GM06990 (cell line): ENCODE results near the gene RIMBP2.

Experiments
- DNase-seq: peaks from one replicate; pipeline ENCODE4 v3.0.0-alpha.2; 2011; ENCODE audit not compliant: insufficient read length; ENCODE audit errors: extremely low read depth
- H3K27me3 ChIP-seq: replicated peaks from 2 replicates; pipeline ENCODE4 v1.6.0; 2011; ENCODE audit warnings: low read length; ENCODE audit not compliant: control insufficient read depth, insufficient read depth
- H3K36me3 ChIP-seq: 2 replicates; pipeline ENCODE4 v1.5.1; 2011; ENCODE audit warnings: low read length; ENCODE audit not compliant: control insufficient read depth, insufficient read depth
- H3K4me3 ChIP-seq: replicated peaks from 2 replicates; pipeline ENCODE4 v1.5.1; 2011; ENCODE audit warnings: low read depth, mild to moderate bottlenecking, control low read depth, low read length
- CTCF ChIP-seq: IDR thresholded peaks from 2 replicates; pipeline ENCODE4 v1.5.1; 2011; ENCODE audit warnings: low read length, control low read depth, mild to moderate bottlenecking, inconsistent platforms; ENCODE audit not compliant: insufficient read depth, poor library complexity, severe bottlenecking

The RIMBP2 gene

GRCh38 chr12:130419116-130419515 is 297.0 kb downstream of the RIMBP2 start:
- Histone ChIP-seq H3K27me3 (no peaks in the 10 kb centered on the region), H3K4me3 (no peak overlapping the region), H3K36me3 (no peaks in the 10 kb centered on the region)
- no peak for TF ChIP-seq CTCF
- no peak for DNase-seq

GRCh38 chr12:130418251-130418650 is 297.8 kb downstream of the RIMBP2 start:
- H3K4me3 ChIP-seq: no peak overlapping the region
- no peaks in the 10 kb centered on the region for H3K27me3 ChIP-seq
- H3K36me3 ChIP-seq: no peaks in the 10 kb centered on the region
- no peak for DNase-seq
- no peak for TF ChIP-seq CTCF

GRCh38 chr12:130414381-130414780 is 301.7 kb downstream of the RIMBP2 start:
- TF ChIP-seq CTCF: no peak
- no peak for DNase-seq
- Histone ChIP-seq H3K4me3 (no peak overlapping the region), H3K27me3 (no peaks in the 10 kb centered on the region), H3K36me3 (no peaks in the 10 kb centered on the region)

GRCh38 chr12:130413909-130414308 is 302.2 kb downstream of the RIMBP2 start:
- H3K4me3 ChIP-seq: no peak overlapping the region
- no peaks in the 10 kb centered on the region for H3K27me3 ChIP-seq
- no peak for DNase-seq
- no peak for TF ChIP-seq CTCF
- no peaks in the 10 kb centered on the region for H3K36me3 ChIP-seq

GRCh38 chr12:130412384-130412783 is 303.7 kb downstream of the RIMBP2 start:
- no peaks in the 10 kb centered on the region for H3K27me3 ChIP-seq
- no peak for TF ChIP-seq CTCF
- no peak for DNase-seq
- H3K36me3 ChIP-seq: no peaks in the 10 kb centered on the region
- H3K4me3 ChIP-seq: no peak overlapping the region

- Histone ChIP-seq H3K4me3 (no peak overlapping the region), H3K27me3 (no peaks in the 10 kb centered on the region), H3K36me3 (no peaks in the 10 kb centered on the region)
- TF ChIP-seq CTCF: no peak
- no peak for DNase-seq
Observed at GRCh38 chr12:130405332-130405731, 310.8 kb downstream of the RIMBP2 start.
